ENCODE results near the gene GPR153.

DNA sequence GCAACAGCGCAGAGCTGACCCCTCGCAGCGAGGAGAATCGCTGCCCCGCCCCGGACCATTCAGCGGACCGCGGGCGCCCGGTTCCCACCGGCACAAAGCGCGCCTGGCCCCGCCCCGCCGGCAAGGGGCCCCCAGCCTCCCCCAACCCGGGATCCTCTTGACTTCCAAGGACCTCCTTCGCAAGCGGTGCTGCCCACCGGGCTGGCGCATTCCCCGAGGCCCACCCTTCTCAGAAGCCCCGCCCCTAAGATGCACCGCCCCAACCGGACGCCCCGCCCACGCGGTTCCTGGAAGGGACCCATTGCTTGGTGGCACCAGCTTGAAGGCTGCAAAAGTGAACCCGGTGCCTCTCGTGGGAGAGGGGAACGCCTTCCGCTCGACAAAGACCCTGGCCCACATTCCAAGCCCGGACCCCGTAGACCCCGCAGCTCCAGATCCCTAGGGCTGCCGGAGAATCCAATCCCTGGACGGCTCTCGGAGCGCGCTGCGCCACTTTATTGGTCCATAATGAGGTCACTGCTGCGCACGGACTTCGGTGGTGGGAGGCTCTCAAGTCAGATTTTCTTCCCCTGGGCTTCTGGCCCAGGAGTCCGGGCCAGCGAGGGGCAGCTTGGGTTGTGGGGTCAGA lies 14.9 kb downstream of the GPR153 start:
- TF ChIP-seq, protein P1, sequence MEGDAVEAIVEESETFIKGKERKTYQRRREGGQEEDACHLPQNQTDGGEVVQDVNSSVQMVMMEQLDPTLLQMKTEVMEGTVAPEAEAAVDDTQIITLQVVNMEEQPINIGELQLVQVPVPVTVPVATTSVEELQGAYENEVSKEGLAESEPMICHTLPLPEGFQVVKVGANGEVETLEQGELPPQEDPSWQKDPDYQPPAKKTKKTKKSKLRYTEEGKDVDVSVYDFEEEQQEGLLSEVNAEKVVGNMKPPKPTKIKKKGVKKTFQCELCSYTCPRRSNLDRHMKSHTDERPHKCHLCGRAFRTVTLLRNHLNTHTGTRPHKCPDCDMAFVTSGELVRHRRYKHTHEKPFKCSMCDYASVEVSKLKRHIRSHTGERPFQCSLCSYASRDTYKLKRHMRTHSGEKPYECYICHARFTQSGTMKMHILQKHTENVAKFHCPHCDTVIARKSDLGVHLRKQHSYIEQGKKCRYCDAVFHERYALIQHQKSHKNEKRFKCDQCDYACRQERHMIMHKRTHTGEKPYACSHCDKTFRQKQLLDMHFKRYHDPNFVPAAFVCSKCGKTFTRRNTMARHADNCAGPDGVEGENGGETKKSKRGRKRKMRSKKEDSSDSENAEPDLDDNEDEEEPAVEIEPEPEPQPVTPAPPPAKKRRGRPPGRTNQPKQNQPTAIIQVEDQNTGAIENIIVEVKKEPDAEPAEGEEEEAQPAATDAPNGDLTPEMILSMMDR (IDR thresholded peaks at IDR 0.05; ENCODE audit: low read depth, low read length): no peak
- TF ChIP-seq EZH2phosphoT487 (IDR thresholded peaks at IDR 0.05; ENCODE audit: low read depth): no peak

Data from OCI-LY3 (cell line).